ENCODE data around the gene TRERF1.
"Not testable (repeated sequence)": the region's sequence is repeated elsewhere in the genome, so short reads cannot be mapped to it uniquely, and the experiment has no call there.

TRERF1 gene

GRCh38 chr6:42237857-42238256, 213.9 kb downstream of the TRERF1 start:
- no peak for DNase-seq

GRCh38 chr6:42236682-42237473, 214.8 kb downstream of the TRERF1 start:
- DNase-seq = no peak

- no peak for DNase-seq
Observed at GRCh38 chr6:42236030-42236429, 215.7 kb downstream of the TRERF1 start.

- DNase-seq = no peak
Observed at GRCh38 chr6:42232035-42232434, 219.7 kb downstream of the TRERF1 start.

GRCh38 chr6:42230345-42231321, 221.1 kb downstream of the TRERF1 start:
- no peak for DNase-seq

GRCh38 chr6:42229506-42230119, 222.1 kb downstream of the TRERF1 start:
- no peak for DNase-seq

- no peak for DNase-seq
Observed at GRCh38 chr6:42228305-42228704, 223.4 kb downstream of the TRERF1 start.

- DNase-seq = no peak
Observed at GRCh38 chr6:42227173-42227850, 224.4 kb downstream of the TRERF1 start.

- DNase-seq = no peak
Observed at GRCh38 chr6:42226645-42227143, 225.0 kb downstream of the TRERF1 start.

GRCh38 chr6:42226161-42226611, 225.5 kb downstream of the TRERF1 start:
- DNase-seq = no peak

- DNase-seq = no peak
Observed at GRCh38 chr6:42225419-42225818, 226.3 kb downstream of the TRERF1 start.

GRCh38 chr6:42225029-42225339, 226.7 kb downstream of the TRERF1 start:
- DNase-seq = no peak

GRCh38 chr6:42224222-42225028, 227.3 kb downstream of the TRERF1 start:
- DNase-seq = no peak

- DNase-seq = no peak
Observed at GRCh38 chr6:42222448-42222847, 229.3 kb downstream of the TRERF1 start.

GRCh38 chr6:42221546-42221945, 230.2 kb downstream of the TRERF1 start:
- DNase-seq = no peak

- DNase-seq = no peak
Observed at GRCh38 chr6:42220807-42221206, 230.9 kb downstream of the TRERF1 start.

- peak; percentile 87 for DNase-seq
Observed at GRCh38 chr6:42217519-42218367, 234.0 kb downstream of the TRERF1 start, which contains the start of gene MRPS10. Gene MRPS10, minus strand, starts transcription at chr6:42217861. Its CDS starts 12 bp downstream, at chr6:42217849.

- no peak for DNase-seq
Observed at GRCh38 chr6:42217157-42217518, 234.6 kb downstream of the TRERF1 start.

GRCh38 chr6:42216495-42216894, 235.2 kb downstream of the TRERF1 start:
- not testable (repeated sequence) for DNase-seq

- DNase-seq = no peak
Observed at GRCh38 chr6:42212442-42212841, 239.3 kb downstream of the TRERF1 start.

GRCh38 chr6:42211726-42212125, 240.0 kb downstream of the TRERF1 start:
- DNase-seq = no peak

All from NCI-H1048 (cell line).